Vagina (tissue), 2 donors: ENCODE results near the gene PCDHGB6. TPM values are rescaled to one million over a fixed set of nuclear protein-coding genes. Genes with fewer than 3 reads are reported as not detected.
"Not testable (repeated sequence)": the region's sequence is repeated elsewhere in the genome, so short reads cannot be mapped to it uniquely, and the experiment has no call there.

Experiments used
- DNase-seq, 2 donors: peaks; one replicate each; pipeline ENCODE4 v3.0.0-alpha.2; 2017; ENCODE audit errors: extremely low spot score in 2 of 2
- H3K27ac ChIP-seq: fragments of 200-600 bp; sonication (generic); one replicate; pipeline ENCODE4 v1.5.1; 2019
- H3K27me3 ChIP-seq: fragments of 200-600 bp; sonication (generic); one replicate; pipeline ENCODE4 v1.5.1; 2019
- H3K36me3 ChIP-seq, 2 donors: fragments of 200-600 bp; sonication (generic); one replicate each; pipeline ENCODE4 v1.5.1; 2017 to 2019
- H3K4me1 ChIP-seq: fragments of 200-600 bp; sonication (generic); one replicate; pipeline ENCODE4 v1.5.1; 2019
- H3K4me3 ChIP-seq, 2 donors: fragments of 200-600 bp; sonication (generic); 1 replicate in 1 of 2; 2 replicates in 1 of 2; pipeline ENCODE4 v1.5.1; 2016 to 2019
- H3K9me3 ChIP-seq: fragments of 200-600 bp; sonication (generic); one replicate; pipeline ENCODE4 v1.5.1; 2019
- CTCF ChIP-seq, 3 experiments: fragments of 450-650 bp in 2 of 3; fragments of 200-600 bp in 1 of 3; sonication (generic) in 1 of 3; IDR thresholded peaks; one replicate each; pipeline ENCODE4 v1.5.1; 2017 to 2019; ENCODE audit warnings: antibody characterized with exemption in 3 of 3, mild to moderate bottlenecking in 2 of 3, moderate library complexity in 2 of 3
- POLR2A ChIP-seq, 2 donors: fragments of 450-650 bp; IDR thresholded peaks; one replicate each; pipeline ENCODE4 v1.6.1; 2017; ENCODE audit warnings: antibody characterized with exemption in 2 of 2, mild to moderate bottlenecking in 2 of 2, moderate library complexity in 2 of 2
- POLR2AphosphoS5 ChIP-seq, 2 donors: sonication (generic); formaldehyde crosslinking; IDR thresholded peaks; one replicate each; pipeline ENCODE4 v1.9.0; 2017; ENCODE audit warnings: antibody characterized with exemption in 2 of 2, mild to moderate bottlenecking in 2 of 2, low read depth in 1 of 2; ENCODE audit not compliant: insufficient read depth in 1 of 2
- intact Hi-C: fragments of 100-400 bp; cut with DNase I; formaldehyde crosslinking; loops from one replicate; pipeline ENCODE4 v1.15.1; 2023
- total RNA-seq: library from RNA; depleted of rRNA; stranded (reverse); fragments of >200 nt; gene quantifications from one replicate; pipeline ENCODE4 v1.2.3, GENCODE V29; 2016

Gene PCDHGB6
- total RNA-seq, 1 donor from 2014 or later: 12.5 TPM

GRCh38 chr5:141373673-141374317 lies 34.0 kb upstream of the PCDHGB6 start, which contains the start of gene PCDHGA6:
PCDHGA6 (plus strand) TSS chr5:141373891; CDS start chr5:141374084, 193 bp downstream.
- Histone ChIP-seq H3K4me1 (no peaks in the 10 kb centered on the region), H3K9me3 (peaks cover 87% of the 10 kb centered on the region), H3K4me3 (peak within 1 kb of the TSS; percentile 1 to 26), H3K36me3 (peaks cover 0 to 15% of the 10 kb centered on the region in 2 donors), H3K27ac (no peak within 1 kb of the TSS), H3K27me3 (no peaks in the 10 kb centered on the region)
- intact Hi-C loops: no loop called here
- no peak for DNase-seq
- peak in 1 of 3 experiments; percentile 8 for TF ChIP-seq CTCF (IDR thresholded peaks at IDR 0.05)
- TF ChIP-seq POLR2AphosphoS5 (IDR thresholded peaks at IDR 0.05; ENCODE audit: insufficient read depth in 1 of 2, low read depth in 1 of 2): peak in 1 of 2 donors; percentile 15
- no peak for TF ChIP-seq POLR2A (IDR thresholded peaks at IDR 0.05)

GRCh38 chr5:141374627-141375026 lies 33.2 kb upstream of the PCDHGB6 start:
- TF ChIP-seq POLR2A (IDR thresholded peaks at IDR 0.05): no peak
- TF ChIP-seq POLR2AphosphoS5 (IDR thresholded peaks at IDR 0.05; ENCODE audit: insufficient read depth in 1 of 2, low read depth in 1 of 2): no peak
- no peak for TF ChIP-seq CTCF (IDR thresholded peaks at IDR 0.05)
- H3K4me3 ChIP-seq: peak overlapping the region in 1 of 2 donors; percentile 1
- intact Hi-C loops: no loop called here
- no peak overlapping the region for H3K27ac ChIP-seq
- peaks cover 0 to 15% of the 10 kb centered on the region in 2 donors for H3K36me3 ChIP-seq
- H3K4me1 ChIP-seq: no peaks in the 10 kb centered on the region
- no peaks in the 10 kb centered on the region for H3K27me3 ChIP-seq
- DNase-seq: no peak
- H3K9me3 ChIP-seq: peaks cover 89% of the 10 kb centered on the region

- H3K27me3 ChIP-seq, H3K4me3 ChIP-seq, DNase-seq, H3K27ac ChIP-seq, intact Hi-C loops, H3K4me1 ChIP-seq: not testable (repeated sequence)
- peaks cover 0 to 12% of the 10 kb centered on the region in 2 donors for H3K36me3 ChIP-seq
- H3K9me3 ChIP-seq: peaks cover 81% of the 10 kb centered on the region
These were observed 32.2 kb upstream of the PCDHGB6 start for GRCh38 chr5:141375444-141376155.

- DNase-seq: no peak
- no peaks in the 10 kb centered on the region for H3K4me1 ChIP-seq
- peaks cover 0 to 6% of the 10 kb centered on the region in 2 donors for H3K36me3 ChIP-seq
- peaks cover 64% of the 10 kb centered on the region for H3K9me3 ChIP-seq
- intact Hi-C loops: no loop called here
- H3K27me3 ChIP-seq: no peaks in the 10 kb centered on the region
- no peak within 1 kb of the TSS for H3K27ac ChIP-seq
- TF ChIP-seq POLR2A (IDR thresholded peaks at IDR 0.05) (no peak), POLR2AphosphoS5 (IDR thresholded peaks at IDR 0.05; ENCODE audit: insufficient read depth in 1 of 2, low read depth in 1 of 2) (no peak), CTCF (IDR thresholded peaks at IDR 0.05) (no peak)
- H3K4me3 ChIP-seq: peak within 1 kb of the TSS in 1 of 2 donors; percentile 19
These were observed 25.1 kb upstream of the PCDHGB6 start, which contains the start of gene PCDHGA7 for GRCh38 chr5:141382469-141383294. PCDHGA7 (plus strand) TSS chr5:141382742; CDS start chr5:141382900, 158 bp downstream.

GRCh38 chr5:141383345-141383744 lies 24.5 kb upstream of the PCDHGB6 start:
- TF ChIP-seq POLR2A (IDR thresholded peaks at IDR 0.05) (no peak), CTCF (IDR thresholded peaks at IDR 0.05) (no peak), POLR2AphosphoS5 (IDR thresholded peaks at IDR 0.05; ENCODE audit: insufficient read depth in 1 of 2, low read depth in 1 of 2) (no peak)
- Histone ChIP-seq H3K9me3 (peaks cover 60% of the 10 kb centered on the region), H3K36me3 (peaks cover 0 to 6% of the 10 kb centered on the region in 2 donors), H3K27ac (no peak overlapping the region), H3K27me3 (no peaks in the 10 kb centered on the region), H3K4me1 (no peaks in the 10 kb centered on the region), H3K4me3 (no peak overlapping the region)
- intact Hi-C loops: no loop called here
- DNase-seq: no peak
